Stomach (tissue), 9 donors: ENCODE results near the gene ELP2. TPM values are rescaled to one million over a fixed set of nuclear protein-coding genes. Genes with fewer than 3 reads are reported as not detected.

ENCODE experiments used
- DNase-seq, 2 donors: peaks; one replicate each; pipeline versions ENCODE4 v3.0.0 to v3.0.0-alpha.2; 2013 to 2019
- H3K27ac ChIP-seq, 5 donors: fragments of 200-600 bp in 4 of 5; sonication (generic) in 4 of 5; one replicate each; pipeline ENCODE4 v1.5.1; 2013 to 2019; ENCODE audit warnings: mild to moderate bottlenecking in 1 of 5, moderate library complexity in 1 of 5
- H3K27me3 ChIP-seq, 3 donors: fragments of 200-600 bp; sonication (generic); one replicate each; pipeline ENCODE4 v1.5.1; 2017 to 2019; ENCODE audit warnings: mixed run types in 1 of 3
- H3K36me3 ChIP-seq, 4 donors: fragments of 200-600 bp; sonication (generic); 1 replicate in 3 of 4; 2 replicates in 1 of 4; pipeline ENCODE4 v1.5.1; 2016 to 2019
- H3K4me1 ChIP-seq, 4 donors: fragments of 200-600 bp; sonication (generic); one replicate each; pipeline ENCODE4 v1.5.1; 2016 to 2019
- H3K4me3 ChIP-seq, 4 donors: fragments of 200-600 bp; sonication (generic) in 3 of 4; one replicate each; pipeline ENCODE4 v1.5.1; 2016 to 2019; ENCODE audit warnings: mild to moderate bottlenecking in 1 of 4
- H3K9me3 ChIP-seq, 4 donors: fragments of 200-600 bp; sonication (generic); one replicate each; pipeline ENCODE4 v1.5.1; 2016 to 2019
- CTCF ChIP-seq, 7 experiments: fragments of 450-650 bp in 4 of 7; fragments of 200-600 bp in 3 of 7; sonication (generic) in 3 of 7; IDR thresholded peaks; one replicate each; pipeline ENCODE4 v1.5.1; 2016 to 2019; ENCODE audit warnings: antibody characterized with exemption in 7 of 7, control low read depth in 2 of 7, mild to moderate bottlenecking in 1 of 7
- EP300 ChIP-seq: sonication (generic); formaldehyde crosslinking; IDR thresholded peaks from one replicate; pipeline ENCODE4 v1.6.1; 2017; ENCODE audit warnings: antibody characterized with exemption
- POLR2A ChIP-seq, 4 donors: fragments of 450-650 bp; IDR thresholded peaks; one replicate each; pipeline ENCODE4 v1.6.1; 2016; ENCODE audit warnings: antibody characterized with exemption in 4 of 4, control low read depth in 2 of 4, mild to moderate bottlenecking in 1 of 4, moderate library complexity in 1 of 4
- POLR2AphosphoS5 ChIP-seq, 3 donors: sonication (generic); formaldehyde crosslinking; IDR thresholded peaks; one replicate each; pipeline ENCODE4 v1.6.1; 2016; ENCODE audit warnings: antibody characterized with exemption in 3 of 3
- WGBS, 5 donors: extraction: QIAGEN DNeasy Blood & Tissue Kit in 3 of 5; methylation state at CpG; one replicate each; pipeline versions ENCODE4 v1.1.5 to v1.1.7; 2013 to 2018; 5-methylcytosine and 5-hydroxymethylcytosine counted together
- intact Hi-C: fragments of 100-400 bp; cut with DNase I; formaldehyde crosslinking; loops from one replicate; pipeline ENCODE4 v1.15.1; 2023; ENCODE audit warnings: low total_unique reads
- polyA plus RNA-seq, 3 donors: library from polyadenylated mRNA; stranded (reverse); fragments of 200-250 nt; gene quantifications; one replicate each; pipeline ENCODE4 v1.2.3, GENCODE V29; 2013
- total RNA-seq, 5 donors: library from RNA; depleted of rRNA; stranded (reverse); fragments of >200 nt; gene quantifications; one replicate each; pipeline versions ENCODE4 v1.1.0 to v1.2.3, GENCODE V29; 2014 to 2016
- donor health status: healthy with polysubstance abuse.
- donor health status: Bipolar disorder and iron deficiency.
- donor health status: healthy.

The ELP2 gene
- total and polyA plus RNA-seq, 8 donors, result 24.1 to 278 (median 63.4) TPM

GRCh38 chr18:36215577-36215976 lies 85.9 kb downstream of the ELP2 start:
- Histone ChIP-seq H3K27ac (no peak overlapping the region), H3K27me3 (no peaks in the 10 kb centered on the region), H3K9me3 (no peaks in the 10 kb centered on the region), H3K4me1 (no peaks in the 10 kb centered on the region), H3K36me3 (no peaks in the 10 kb centered on the region), H3K4me3 (no peak overlapping the region)
- DNase-seq, result no peak
- WGBS, 5 donors, result 78 to 89% (median 84%) methylated on average over 8 to 9 of the region's 9 CpGs
- intact Hi-C loops, result no loop called here
- TF ChIP-seq POLR2A (IDR thresholded peaks at IDR 0.05) (no peak), POLR2AphosphoS5 (IDR thresholded peaks at IDR 0.05) (no peak), EP300 (no peak), CTCF (IDR thresholded peaks at IDR 0.05) (no peak)

DNA sequence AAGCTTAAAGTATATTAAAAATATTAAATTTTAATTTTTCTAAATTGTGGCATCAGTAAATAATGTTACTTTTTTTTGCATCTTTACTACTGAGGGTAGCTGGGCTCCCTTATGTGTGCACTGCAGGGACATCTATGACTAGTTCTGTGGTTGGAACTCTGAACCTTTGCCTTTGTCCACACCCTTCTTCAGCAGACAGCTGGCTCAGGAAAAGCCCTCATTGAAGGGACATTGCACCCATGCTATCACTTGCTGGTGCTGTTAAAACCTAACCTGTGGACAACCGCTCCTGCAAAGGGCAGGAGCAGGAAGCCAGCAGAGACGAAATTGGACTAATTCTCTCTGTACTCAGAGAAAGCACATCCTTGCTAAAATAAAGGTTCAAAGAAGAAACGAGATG lies 87.6 kb downstream of the ELP2 start:
- intact Hi-C loops, result no loop called here
- Histone ChIP-seq H3K36me3 (no peaks in the 10 kb centered on the region), H3K4me3 (no peak overlapping the region), H3K27ac (no peak overlapping the region), H3K27me3 (no peaks in the 10 kb centered on the region), H3K9me3 (no peaks in the 10 kb centered on the region), H3K4me1 (no peaks in the 10 kb centered on the region)
- WGBS, 5 donors, result 82 to 92% (median 84%) methylated on average over 3 of the region's 3 CpGs
- TF ChIP-seq POLR2AphosphoS5 (IDR thresholded peaks at IDR 0.05) (no peak), CTCF (IDR thresholded peaks at IDR 0.05) (no peak), POLR2A (IDR thresholded peaks at IDR 0.05) (no peak), EP300 (no peak)
- DNase-seq, result no peak

DNA sequence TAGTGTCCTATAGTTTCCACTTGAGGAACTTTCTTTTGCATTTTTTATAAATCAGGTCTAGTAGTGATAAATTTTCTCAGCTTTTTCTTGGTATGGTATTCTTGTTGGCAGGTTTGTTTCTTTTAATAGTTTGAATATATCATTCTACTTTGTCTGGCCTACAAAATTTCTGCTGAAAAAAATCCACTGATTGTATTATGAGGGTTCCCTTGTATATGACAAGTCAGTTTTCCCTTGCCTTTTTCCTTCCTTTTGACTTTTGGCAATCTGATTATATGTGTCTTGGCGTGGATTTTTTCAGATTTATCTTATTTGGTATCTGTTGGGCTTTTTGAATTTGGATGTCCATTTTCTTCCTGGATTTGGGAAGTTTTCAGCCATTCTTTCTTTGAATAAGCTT lies 99.5 kb downstream of the ELP2 start:
- TF ChIP-seq EP300, result no peak
- no peak for TF ChIP-seq POLR2A (IDR thresholded peaks at IDR 0.05)
- no peak for TF ChIP-seq CTCF (IDR thresholded peaks at IDR 0.05)
- TF ChIP-seq POLR2AphosphoS5 (IDR thresholded peaks at IDR 0.05), result no peak
- Histone ChIP-seq H3K27me3 (no peaks in the 10 kb centered on the region), H3K4me3 (no peak overlapping the region), H3K4me1 (no peaks in the 10 kb centered on the region), H3K36me3 (peaks cover 0 to 13% (median 2%) of the 10 kb centered on the region in 4 donors), H3K9me3 (peaks cover 10 to 44% (median 26%) of the 10 kb centered on the region in 4 donors), H3K27ac (no peak overlapping the region)
- intact Hi-C loops, result no loop called here
- no peak for DNase-seq
- 76 to 93% (median 78%) methylated on average over 1 of the region's 1 CpG for WGBS, 5 donors

Other genes with a start within 250 kb of the ELP2 start
- gene RPRD1A, start 62.3 kb upstream of the ELP2 start, total RNA-seq, result 10 to 100 TPM; 25.1 to 75.9 (median 58.7) TPM
- gene RPRD1A, start 62.3 kb upstream of the ELP2 start, polyA plus RNA-seq, result 10 to 100 TPM; 18.1 to 19.3 (median 18.2) TPM
- 10 to 100 TPM in 4 of 5 donors, 1 to 10 TPM in 1; 5.3 to 33.9 (median 22.6) TPM for gene SLC39A6, start 559 bp upstream of the ELP2 start, total RNA-seq
- gene SLC39A6, start 559 bp upstream of the ELP2 start, polyA plus RNA-seq, result 1 to 10 TPM; 4.0 to 7.7 (median 6.5) TPM
- 1 to 10 TPM in 4 of 5 donors, under 1 TPM in 1; 0.45 to 4.1 (median 1.5) TPM for gene MOCOS, start 57.6 kb downstream of the ELP2 start, total RNA-seq
- gene MOCOS, start 57.6 kb downstream of the ELP2 start, polyA plus RNA-seq, result 1 to 10 TPM; 2.5 to 4.6 (median 2.9) TPM
- gene FHOD3, start 167.8 kb downstream of the ELP2 start, total RNA-seq, result 1 to 10 TPM in 4 of 5 donors, under 1 TPM in 1; under 0.01 to 9.1 (median 7.5) TPM
- gene FHOD3, start 167.8 kb downstream of the ELP2 start, polyA plus RNA-seq, result 1 to 10 TPM; 1.7 to 4.4 (median 2.1) TPM